Activated CD8-positive, alpha-beta T cell treated with anti-CD3 and anti-CD28 coated beads for 36 hours (primary cell): ENCODE data around the gene MAP3K10. TPM values are rescaled to one million over a fixed set of nuclear protein-coding genes. Genes with fewer than 3 reads are reported as not detected.

Experiments
- ATAC-seq: fragments of 200-7000 bp; cut with Tn5 transposase; one replicate; pipeline ENCODE4 v1.10.0; 2021; ENCODE audit warnings: mild to moderate bottlenecking, moderate library complexity
- CTCF ChIA-PET: fragments of 350-600 bp; sonication (Branson Sonifier 250); formaldehyde crosslinking; loops from one replicate; lab custom pipeline; 2021; ENCODE audit warnings: antibody characterized with exemption; lab: Charles Lee
- POLR2A ChIA-PET: fragments of 350-600 bp; sonication (Branson Sonifier 250); formaldehyde crosslinking; loops from one replicate; lab custom pipeline; 2021; ENCODE audit warnings: antibody characterized with exemption; lab: Charles Lee
- DNase-seq: peaks from one replicate; pipeline ENCODE4 v3.0.0-alpha.2; 2020
- H3K27ac Mint-ChIP-seq: one replicate; pipeline ENCODE4 v1.8.0; 2021; ENCODE audit warnings: mild to moderate bottlenecking, mixed read lengths
- H3K27me3 Mint-ChIP-seq: one replicate; pipeline ENCODE4 v1.8.0; 2021; ENCODE audit warnings: mixed read lengths
- H3K36me3 Mint-ChIP-seq: one replicate; pipeline ENCODE4 v1.8.0; 2021; ENCODE audit warnings: low read depth, mixed read lengths
- H3K4me1 Mint-ChIP-seq: one replicate; pipeline ENCODE4 v1.8.0; 2021; ENCODE audit warnings: low read depth, mixed read lengths
- H3K4me3 Mint-ChIP-seq: one replicate; pipeline ENCODE4 v1.8.0; 2021; ENCODE audit warnings: mild to moderate bottlenecking, moderate library complexity, mixed read lengths
- H3K9me3 Mint-ChIP-seq: one replicate; pipeline ENCODE4 v1.8.0; 2021; ENCODE audit warnings: mixed read lengths
- intact Hi-C: fragments of 100-400 bp; cut with micrococcal nuclease; formaldehyde crosslinking; loops from one replicate; pipeline ENCODE4 v1.10.0; 2022
- total RNA-seq, 2 experiments: library from RNA; stranded (reverse); gene quantifications; one replicate each; pipeline ENCODE4 v1.2.3, GENCODE V29; 2021
- TF ChIP-seq, protein P1 (sequence below): fragments of 200-600 bp; IDR thresholded peaks from one replicate; pipeline ENCODE4 v1.8.0; 2022; ENCODE audit warnings: antibody characterized with exemption, mild to moderate bottlenecking

MAP3K10 gene
- total RNA-seq, 2 experiments from 2014 or later: 11.3 to 12.6 TPM

DNA sequence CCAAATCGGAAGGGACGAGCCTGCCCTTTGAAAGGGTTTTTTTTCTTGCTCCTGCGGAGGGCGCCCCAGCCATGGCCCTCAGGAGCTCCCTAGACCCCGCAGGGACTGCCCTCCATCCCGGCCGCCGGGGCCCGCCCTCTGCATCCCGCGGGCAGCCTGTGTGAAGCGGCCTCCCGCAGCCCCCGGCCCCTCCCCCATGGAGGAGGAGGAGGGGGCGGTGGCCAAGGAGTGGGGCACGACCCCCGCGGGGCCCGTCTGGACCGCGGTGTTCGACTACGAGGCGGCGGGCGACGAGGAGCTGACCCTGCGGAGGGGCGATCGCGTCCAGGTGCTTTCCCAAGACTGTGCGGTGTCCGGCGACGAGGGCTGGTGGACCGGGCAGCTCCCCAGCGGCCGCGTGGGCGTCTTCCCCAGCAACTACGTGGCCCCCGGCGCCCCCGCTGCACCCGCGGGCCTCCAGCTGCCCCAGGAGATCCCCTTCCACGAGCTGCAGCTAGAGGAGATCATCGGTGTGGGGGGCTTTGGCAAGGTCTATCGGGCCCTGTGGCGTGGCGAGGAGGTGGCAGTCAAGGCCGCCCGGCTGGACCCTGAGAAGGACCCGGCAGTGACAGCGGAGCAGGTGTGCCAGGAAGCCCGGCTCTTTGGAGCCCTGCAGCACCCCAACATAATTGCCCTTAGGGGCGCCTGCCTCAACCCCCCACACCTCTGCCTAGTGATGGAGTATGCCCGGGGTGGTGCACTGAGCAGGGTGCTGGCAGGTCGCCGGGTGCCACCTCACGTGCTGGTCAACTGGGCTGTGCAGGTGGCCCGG, 815 bp downstream of the MAP3K10 start:
- Mint-ChIP-seq H3K27ac (no peak overlapping the region), H3K36me3 (no peaks in the 10 kb centered on the region), H3K4me3 (peak overlapping the region; percentile 63), H3K9me3 (no peaks in the 10 kb centered on the region), H3K27me3 (no peaks in the 10 kb centered on the region), H3K4me1 (peaks cover 28% of the 10 kb centered on the region)
- DNase-seq: peak; percentile 44
- intact Hi-C loops: no loop called here
- ATAC-seq: peak; percentile 20
- POLR2A ChIA-PET: interaction anchor here (0.5 kb wide), 1 partner anchor 188 kb away, joined by 3 read pairs; no protein-coding TSS in a partner anchor
- CTCF ChIA-PET: interaction anchor here (0.9 to 1.6 kb wide), 3 partner anchors 25 to 52 kb away, joined by 3 to 4 read pairs (median 3); no protein-coding TSS in a partner anchor
- TF ChIP-seq, protein P1, sequence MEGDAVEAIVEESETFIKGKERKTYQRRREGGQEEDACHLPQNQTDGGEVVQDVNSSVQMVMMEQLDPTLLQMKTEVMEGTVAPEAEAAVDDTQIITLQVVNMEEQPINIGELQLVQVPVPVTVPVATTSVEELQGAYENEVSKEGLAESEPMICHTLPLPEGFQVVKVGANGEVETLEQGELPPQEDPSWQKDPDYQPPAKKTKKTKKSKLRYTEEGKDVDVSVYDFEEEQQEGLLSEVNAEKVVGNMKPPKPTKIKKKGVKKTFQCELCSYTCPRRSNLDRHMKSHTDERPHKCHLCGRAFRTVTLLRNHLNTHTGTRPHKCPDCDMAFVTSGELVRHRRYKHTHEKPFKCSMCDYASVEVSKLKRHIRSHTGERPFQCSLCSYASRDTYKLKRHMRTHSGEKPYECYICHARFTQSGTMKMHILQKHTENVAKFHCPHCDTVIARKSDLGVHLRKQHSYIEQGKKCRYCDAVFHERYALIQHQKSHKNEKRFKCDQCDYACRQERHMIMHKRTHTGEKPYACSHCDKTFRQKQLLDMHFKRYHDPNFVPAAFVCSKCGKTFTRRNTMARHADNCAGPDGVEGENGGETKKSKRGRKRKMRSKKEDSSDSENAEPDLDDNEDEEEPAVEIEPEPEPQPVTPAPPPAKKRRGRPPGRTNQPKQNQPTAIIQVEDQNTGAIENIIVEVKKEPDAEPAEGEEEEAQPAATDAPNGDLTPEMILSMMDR: no peak

DNA sequence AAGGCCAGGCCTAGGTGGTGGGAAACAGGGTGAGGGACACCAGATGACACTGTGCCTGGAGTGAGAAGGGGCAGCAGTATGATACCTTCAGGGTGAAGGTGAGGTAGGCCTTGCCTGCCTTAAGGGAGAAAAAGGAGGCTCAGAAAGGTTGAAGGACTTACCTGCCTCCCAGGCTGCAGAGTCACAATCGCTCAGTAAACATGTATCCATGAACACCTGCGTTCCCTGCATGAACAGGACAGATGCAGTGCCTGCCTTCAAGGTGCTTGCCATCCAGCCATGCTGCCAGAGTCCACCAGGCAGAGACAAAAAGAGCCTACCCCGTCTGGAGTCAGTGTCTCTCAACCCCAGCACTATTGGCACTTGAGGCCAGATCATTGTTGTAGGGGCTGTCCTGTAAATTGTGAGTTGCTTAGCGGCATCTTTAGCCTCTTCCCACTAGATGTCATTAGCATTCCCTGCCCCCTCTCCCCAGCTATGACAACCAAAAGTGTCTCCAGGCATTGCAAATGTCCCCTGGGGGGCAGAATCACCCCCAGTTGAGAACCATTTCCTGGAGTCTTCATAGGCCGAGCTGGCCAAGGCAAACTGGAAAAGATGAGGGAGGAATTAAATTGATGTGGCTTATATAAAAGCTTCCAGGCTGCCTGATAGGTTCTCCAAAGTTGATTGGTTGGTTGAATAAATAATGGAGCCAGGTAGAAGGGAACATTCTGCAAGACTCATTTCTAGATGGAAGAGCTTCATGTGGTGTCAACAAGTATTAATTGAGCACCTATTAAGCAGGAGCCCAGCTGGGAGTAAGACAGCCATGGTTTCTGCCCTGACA, 1.7 kb downstream of the MAP3K10 start:
- Mint-ChIP-seq H3K9me3 (no peaks in the 10 kb centered on the region), H3K27me3 (no peaks in the 10 kb centered on the region), H3K4me1 (peaks cover 28% of the 10 kb centered on the region), H3K36me3 (no peaks in the 10 kb centered on the region), H3K27ac (no peak overlapping the region), H3K4me3 (peak overlapping the region; percentile 63)
- ATAC-seq: no peak
- intact Hi-C loops: no loop called here
- no peak for DNase-seq
- POLR2A ChIA-PET: interaction anchor here (1.4 kb wide), 1 partner anchor 10 kb away, joined by 3 read pairs; no protein-coding TSS in a partner anchor
- TF ChIP-seq, protein P1: no peak
- CTCF ChIA-PET: interaction anchor here (0.9 to 1.6 kb wide), 3 partner anchors 25 to 54 kb away, joined by 3 to 4 read pairs (median 3); no protein-coding TSS in a partner anchor

DNA sequence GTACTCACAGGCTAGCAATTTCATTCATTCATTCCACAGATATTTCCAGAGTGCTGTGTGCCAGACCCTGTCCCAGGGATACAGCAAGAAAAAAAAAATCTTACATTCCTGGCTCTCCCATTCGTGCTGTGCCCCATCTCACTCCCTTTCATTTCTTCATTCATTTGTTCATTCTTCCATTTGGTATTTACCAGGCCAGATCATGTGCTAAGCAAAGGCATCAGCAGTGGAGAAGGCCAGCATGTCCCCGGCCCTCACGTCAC, 2.3 kb downstream of the MAP3K10 start:
- no peaks in the 10 kb centered on the region for H3K36me3 Mint-ChIP-seq
- CTCF ChIA-PET: interaction anchor here (0.9 kb wide), 1 partner anchor 54 kb away, joined by 3 read pairs; no protein-coding TSS in a partner anchor
- H3K4me1 Mint-ChIP-seq: peaks cover 28% of the 10 kb centered on the region
- no peaks in the 10 kb centered on the region for H3K27me3 Mint-ChIP-seq
- ATAC-seq (no peak), DNase-seq (no peak)
- intact Hi-C loops: no loop called here
- POLR2A ChIA-PET: interaction anchor here (1.4 kb wide), 1 partner anchor 9 kb away, joined by 3 read pairs; no protein-coding TSS in a partner anchor
- no peak overlapping the region for H3K4me3 Mint-ChIP-seq
- H3K27ac Mint-ChIP-seq: no peak overlapping the region
- H3K9me3 Mint-ChIP-seq: no peaks in the 10 kb centered on the region
- TF ChIP-seq, protein P1: no peak

DNA sequence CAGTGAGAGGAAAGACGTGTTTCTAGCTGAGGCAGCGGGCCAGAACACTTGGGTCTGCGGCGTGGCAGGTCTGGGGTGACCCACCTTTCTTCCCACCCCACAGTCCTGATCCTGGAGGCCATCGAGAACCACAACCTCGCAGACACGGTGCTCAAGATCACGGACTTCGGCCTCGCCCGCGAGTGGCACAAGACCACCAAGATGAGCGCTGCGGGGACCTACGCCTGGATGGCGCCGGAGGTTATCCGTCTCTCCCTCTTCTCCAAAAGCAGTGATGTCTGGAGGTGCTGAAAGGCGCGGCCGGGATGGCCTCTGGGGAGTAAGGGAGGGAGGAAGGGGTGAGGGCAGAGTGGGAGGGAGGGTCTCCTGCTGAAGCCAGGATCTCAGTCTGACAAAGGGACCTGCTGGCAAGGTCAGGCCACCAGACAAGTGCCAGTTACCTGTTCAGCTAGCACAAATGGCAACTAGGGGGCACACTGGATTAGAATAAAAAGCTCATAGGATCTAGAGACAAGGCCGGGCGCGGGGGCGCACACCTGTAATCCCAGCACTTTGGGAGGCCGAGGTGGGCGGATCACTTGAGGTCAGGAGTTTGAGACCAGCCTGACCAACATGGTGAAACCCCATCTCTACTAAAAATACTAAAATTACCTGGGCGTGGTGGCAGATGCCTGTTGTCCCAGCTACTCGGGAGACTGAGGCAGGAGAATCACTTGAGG, 7.2 kb downstream of the MAP3K10 start:
- H3K27me3 Mint-ChIP-seq: no peaks in the 10 kb centered on the region
- DNase-seq (no peak), ATAC-seq (no peak)
- peaks cover 10% of the 10 kb centered on the region for H3K4me1 Mint-ChIP-seq
- H3K27ac Mint-ChIP-seq: no peak overlapping the region
- CTCF ChIA-PET: no interaction called here
- POLR2A ChIA-PET: no interaction called here
- TF ChIP-seq, protein P1: no peak
- intact Hi-C loops: no loop called here
- no peaks in the 10 kb centered on the region for H3K9me3 Mint-ChIP-seq
- peaks cover 4% of the 10 kb centered on the region for H3K36me3 Mint-ChIP-seq
- no peak overlapping the region for H3K4me3 Mint-ChIP-seq
